Activated CD8-positive, alpha-beta memory T cell treated with anti-CD3 and anti-CD28 coated beads for 36 hours (primary cell): ENCODE data around the gene ADGRF5. TPM values are rescaled to one million over a fixed set of nuclear protein-coding genes. Genes with fewer than 3 reads are reported as not detected.

Source experiments
- CTCF ChIA-PET: fragments of 350-600 bp; sonication (Branson Sonifier 250); formaldehyde crosslinking; loops from one replicate; lab custom pipeline; 2021; ENCODE audit warnings: antibody characterized with exemption; lab: Charles Lee
- POLR2A ChIA-PET: fragments of 350-600 bp; sonication (Branson Sonifier 250); formaldehyde crosslinking; loops from one replicate; lab custom pipeline; 2021; ENCODE audit warnings: antibody characterized with exemption; lab: Charles Lee
- total RNA-seq, 2 experiments: library from RNA; stranded (reverse); gene quantifications; one replicate each; pipeline ENCODE4 v1.2.3, GENCODE V29; 2021

Gene ADGRF5, protein sequence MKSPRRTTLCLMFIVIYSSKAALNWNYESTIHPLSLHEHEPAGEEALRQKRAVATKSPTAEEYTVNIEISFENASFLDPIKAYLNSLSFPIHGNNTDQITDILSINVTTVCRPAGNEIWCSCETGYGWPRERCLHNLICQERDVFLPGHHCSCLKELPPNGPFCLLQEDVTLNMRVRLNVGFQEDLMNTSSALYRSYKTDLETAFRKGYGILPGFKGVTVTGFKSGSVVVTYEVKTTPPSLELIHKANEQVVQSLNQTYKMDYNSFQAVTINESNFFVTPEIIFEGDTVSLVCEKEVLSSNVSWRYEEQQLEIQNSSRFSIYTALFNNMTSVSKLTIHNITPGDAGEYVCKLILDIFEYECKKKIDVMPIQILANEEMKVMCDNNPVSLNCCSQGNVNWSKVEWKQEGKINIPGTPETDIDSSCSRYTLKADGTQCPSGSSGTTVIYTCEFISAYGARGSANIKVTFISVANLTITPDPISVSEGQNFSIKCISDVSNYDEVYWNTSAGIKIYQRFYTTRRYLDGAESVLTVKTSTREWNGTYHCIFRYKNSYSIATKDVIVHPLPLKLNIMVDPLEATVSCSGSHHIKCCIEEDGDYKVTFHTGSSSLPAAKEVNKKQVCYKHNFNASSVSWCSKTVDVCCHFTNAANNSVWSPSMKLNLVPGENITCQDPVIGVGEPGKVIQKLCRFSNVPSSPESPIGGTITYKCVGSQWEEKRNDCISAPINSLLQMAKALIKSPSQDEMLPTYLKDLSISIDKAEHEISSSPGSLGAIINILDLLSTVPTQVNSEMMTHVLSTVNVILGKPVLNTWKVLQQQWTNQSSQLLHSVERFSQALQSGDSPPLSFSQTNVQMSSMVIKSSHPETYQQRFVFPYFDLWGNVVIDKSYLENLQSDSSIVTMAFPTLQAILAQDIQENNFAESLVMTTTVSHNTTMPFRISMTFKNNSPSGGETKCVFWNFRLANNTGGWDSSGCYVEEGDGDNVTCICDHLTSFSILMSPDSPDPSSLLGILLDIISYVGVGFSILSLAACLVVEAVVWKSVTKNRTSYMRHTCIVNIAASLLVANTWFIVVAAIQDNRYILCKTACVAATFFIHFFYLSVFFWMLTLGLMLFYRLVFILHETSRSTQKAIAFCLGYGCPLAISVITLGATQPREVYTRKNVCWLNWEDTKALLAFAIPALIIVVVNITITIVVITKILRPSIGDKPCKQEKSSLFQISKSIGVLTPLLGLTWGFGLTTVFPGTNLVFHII (N-terminal part only)
- not detected for total RNA-seq

DNA sequence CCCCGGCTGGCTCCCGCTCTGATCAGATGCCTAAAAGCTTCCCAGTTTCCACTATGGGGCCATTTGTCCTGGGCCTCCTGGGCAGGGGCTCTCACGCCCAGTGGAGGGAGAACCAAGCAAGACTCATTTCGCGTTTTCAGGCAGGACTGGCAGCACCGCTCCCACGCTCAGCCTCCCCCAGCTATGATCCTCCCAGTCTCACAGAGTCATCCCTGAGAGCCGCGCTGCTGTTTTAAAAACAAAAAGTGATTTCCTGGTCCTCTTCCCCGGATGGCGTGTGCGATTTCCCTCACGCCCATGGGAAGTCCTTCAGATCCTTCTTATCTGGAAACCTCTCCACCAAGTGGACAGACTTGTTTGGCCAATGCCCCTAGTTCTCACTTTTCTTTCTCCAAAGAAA, at the start of gene ADGRF5:
ADGRF5 (minus strand) TSS at position 208 of the 400 bp plus-strand sequence. CDS start 15,176 bp downstream, outside the sequence.
- ChIA-PET CTCF (no interaction called here), POLR2A (no interaction called here)

DNA sequence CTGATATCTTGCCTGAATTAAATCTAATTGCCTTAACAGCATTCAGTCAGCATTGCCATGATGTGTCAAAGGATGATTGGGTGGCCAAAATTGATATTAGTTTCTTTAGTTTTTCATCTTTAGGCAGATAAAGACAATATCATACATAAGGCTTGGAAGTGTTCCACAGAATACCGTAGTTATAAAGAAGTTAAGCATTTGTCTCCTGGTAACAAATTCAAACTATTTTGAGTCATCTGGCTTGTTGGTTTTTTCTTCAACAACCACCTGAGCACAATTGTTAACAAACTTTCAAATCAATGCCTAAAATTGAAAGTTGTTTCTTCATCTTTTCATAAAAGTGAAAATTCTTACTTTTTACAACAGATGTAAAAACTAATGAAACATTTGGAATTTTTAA, 47.5 kb upstream of the ADGRF5 start:
- CTCF ChIA-PET: no interaction called here
- POLR2A ChIA-PET: no interaction called here

DNA sequence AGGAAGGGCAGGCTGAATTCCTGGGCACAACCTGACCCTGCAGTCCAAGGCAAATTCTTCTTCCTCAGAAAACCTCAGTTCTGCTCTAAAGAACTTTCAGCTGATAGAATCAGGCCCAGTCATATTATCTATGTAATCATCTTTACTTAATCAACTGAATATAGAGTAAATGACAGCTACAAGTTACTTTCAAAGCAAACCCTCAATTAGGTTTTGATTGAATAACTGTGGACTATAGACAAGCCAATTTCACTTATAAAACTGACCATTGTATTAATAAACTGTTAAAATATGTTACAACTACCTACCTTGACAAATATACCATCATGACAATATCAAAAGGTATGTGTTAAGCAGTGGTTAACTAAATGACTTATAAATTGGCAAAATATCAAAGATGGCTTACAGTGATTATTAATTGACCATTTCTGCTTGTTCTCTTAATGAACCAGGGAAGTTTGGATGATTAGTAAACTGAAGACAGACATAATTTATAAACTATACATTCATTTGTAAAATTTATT, 46.1 kb upstream of the ADGRF5 start:
- ChIA-PET POLR2A (no interaction called here), CTCF (no interaction called here)

DNA sequence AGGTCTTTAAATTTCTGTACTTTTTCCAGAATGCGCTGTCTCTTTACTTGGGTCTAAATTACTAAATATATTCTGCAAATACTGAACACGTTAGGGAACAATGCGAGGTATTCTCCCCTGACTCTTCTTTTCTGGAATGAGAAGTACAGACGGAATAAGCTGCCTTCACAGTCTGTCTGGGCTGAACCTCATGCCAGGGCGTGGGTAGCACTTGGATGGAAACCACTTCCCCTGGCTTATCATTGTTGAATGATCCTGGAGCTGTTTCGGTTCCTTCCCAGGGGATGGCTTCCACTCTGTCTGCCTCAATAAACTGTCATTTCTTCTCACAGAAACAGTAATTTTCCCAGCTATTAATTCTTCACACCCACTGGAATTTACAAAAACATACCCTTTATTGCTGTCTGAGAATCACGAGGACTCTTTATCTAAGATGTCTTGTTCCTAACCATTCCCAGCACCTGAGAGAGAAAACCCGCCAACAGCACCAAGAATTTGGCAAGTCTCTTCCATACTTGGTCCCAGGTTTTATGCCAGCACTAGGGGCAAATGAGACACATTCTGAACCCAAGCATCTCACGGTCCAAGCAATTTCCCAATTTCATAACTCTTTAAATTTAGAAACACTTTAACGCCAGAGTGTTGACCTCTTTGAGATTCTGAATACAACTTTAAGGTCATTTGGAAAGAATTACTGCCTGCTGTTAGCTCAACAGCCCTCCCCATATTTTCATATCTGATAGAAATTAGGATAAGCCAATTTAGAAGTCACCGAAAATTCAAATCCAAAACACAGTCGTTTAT, 43.2 kb upstream of the ADGRF5 start:
- POLR2A ChIA-PET: no interaction called here
- CTCF ChIA-PET: no interaction called here

DNA sequence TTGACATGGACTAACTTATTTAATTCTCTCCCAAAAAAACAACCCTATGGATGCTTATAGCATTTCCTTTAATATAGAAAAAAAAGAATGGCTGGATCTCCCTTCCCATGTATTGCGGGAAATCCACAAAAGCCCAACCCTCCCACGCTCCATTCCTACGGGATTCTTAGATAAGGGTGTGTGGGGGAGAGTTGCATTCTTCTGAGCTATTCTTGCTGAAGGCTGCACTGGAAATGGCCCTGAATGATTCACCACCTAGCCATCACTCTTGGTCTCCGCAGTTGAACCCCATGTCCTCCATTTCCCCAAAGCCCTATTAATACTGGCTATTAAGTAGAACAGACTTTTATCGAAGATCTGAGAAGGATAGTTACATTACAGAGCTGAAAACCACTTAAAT, 41.9 kb upstream of the ADGRF5 start:
- CTCF ChIA-PET: no interaction called here
- POLR2A ChIA-PET: no interaction called here

DNA sequence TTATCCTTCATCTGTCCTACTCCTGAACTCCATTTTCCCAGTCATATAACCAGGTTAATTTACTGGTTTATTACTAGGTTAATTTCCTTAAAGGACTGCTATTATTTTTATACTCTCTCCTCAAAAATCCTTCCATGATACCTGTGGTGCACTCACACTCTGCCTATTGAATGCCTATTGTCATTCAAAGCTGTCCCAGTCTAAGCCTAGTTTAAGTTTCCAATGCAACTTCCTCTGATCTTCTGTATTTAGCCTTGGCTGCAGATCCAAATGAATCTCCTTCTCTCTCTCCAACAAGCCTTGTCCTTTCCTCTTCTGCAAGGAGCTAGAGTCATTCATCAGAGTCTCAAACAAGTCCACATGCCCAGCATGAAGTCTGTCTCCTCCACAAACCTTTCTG, 41.3 kb upstream of the ADGRF5 start:
- ChIA-PET POLR2A (no interaction called here), CTCF (no interaction called here)

DNA sequence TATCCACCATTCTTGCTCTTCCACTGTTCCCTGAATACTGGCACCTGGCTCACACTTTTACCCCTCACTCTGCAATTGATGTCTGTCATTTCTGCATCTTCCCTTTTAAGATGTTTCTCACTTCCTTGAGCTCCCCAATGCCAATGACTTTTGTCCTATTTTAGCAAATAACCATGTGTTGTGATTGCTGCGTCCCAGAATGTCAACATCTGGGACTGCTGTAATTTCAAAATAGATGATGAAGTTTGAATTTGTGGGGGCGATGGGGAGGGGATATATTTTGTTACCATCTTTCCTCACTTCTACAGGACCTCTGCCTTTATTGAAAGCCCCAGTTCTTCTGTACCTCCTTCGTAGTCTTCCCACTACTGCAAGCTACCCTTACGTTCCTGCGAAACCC, 40.0 kb upstream of the ADGRF5 start:
- ChIA-PET POLR2A (no interaction called here), CTCF (no interaction called here)

DNA sequence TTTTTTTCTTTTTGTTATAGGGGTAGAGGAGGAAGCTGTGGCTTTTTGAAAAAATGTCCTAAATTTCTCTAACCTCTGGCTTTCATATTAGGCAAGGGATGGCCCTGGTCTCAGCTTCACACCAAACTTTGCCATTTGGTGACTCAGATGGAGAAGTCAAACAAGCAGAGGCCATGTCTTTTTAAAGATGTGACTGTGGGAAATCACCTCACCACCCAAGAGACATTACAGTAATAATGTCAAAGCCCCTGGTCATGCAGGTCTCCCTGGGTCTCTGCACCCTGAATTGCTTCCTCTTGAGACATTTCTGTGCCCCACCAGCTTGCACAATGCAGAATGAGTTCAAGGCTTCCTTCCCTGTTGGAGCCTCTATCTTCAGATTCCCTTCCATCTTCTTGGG, 39.5 kb upstream of the ADGRF5 start:
- CTCF ChIA-PET: no interaction called here

DNA sequence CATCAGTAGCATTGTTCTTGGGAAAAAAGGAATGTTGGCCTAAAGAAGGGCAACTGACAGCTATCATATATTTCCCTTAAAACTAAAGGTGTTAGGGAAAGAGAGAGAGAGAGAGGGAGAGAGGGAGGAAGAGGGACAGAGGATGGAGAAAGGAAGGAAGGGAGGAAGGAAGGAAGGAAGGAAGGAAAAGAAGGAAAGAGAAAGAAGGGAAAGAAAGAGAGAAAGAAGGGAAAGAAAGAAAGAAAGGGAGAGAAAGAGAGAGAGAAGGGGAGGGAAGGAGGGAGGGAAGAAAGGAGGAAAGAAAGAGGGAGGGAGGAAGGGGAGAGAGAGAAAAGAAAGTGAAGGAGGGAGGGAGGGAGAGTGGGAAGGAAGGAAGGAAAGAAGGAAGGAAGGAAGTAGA, 37.7 kb upstream of the ADGRF5 start:
- CTCF ChIA-PET: no interaction called here
- POLR2A ChIA-PET: no interaction called here

More for the DNA sequence above, 39.5 kb upstream of the ADGRF5 start:
- POLR2A ChIA-PET: no interaction called here

DNA sequence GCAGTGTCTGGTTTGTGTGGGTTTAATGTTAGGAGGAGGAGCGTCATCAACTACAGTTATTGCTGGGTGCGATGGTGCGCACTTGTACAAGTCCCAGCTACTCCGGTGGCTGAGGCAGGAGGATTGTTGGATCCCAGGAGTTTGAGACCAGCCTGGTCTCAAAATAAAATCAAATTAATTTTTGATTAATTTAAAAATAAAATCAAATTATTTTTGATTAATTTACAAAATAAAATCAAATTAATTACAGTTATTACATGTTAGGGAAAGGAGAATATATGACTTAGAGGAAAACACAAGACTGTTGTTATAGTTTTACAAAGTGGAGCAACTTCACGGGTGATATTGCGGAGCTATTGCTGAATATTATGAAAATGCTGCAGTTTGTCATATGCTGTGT, 34.7 kb upstream of the ADGRF5 start:
- CTCF ChIA-PET: interaction anchor here (0.8 kb wide), 1 partner anchor 9 kb away, joined by 3 read pairs; no protein-coding TSS in a partner anchor
- POLR2A ChIA-PET: no interaction called here

DNA sequence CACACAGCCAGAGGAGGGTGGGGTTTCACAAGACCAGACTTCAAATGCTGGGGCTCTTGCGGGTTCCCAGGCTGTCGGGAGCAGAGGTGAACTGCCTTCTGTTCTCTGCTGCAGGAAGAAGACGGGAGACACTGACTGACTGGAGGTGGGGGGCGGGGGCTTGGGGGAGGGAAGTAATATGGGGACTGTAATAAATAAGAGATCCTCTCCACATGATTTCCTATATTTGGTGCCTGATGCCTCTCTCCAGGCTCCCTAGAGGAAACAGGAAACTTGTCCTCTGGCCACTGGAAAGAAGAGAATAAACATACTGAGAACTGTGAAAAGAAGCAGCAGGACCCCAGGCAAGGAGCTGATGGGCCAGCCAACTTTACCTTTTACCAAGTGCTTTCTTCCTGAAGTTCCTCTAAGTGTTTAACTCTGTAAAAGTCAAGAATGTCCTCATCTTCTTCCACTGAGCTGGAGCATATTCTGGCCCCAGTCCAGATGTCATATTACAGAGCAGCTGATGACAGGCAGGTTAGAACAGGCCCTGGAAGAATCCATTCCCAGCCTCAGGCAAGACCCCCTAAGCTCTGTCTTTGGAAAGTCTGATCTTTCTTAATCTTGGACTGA, 33.2 kb upstream of the ADGRF5 start:
- ChIA-PET POLR2A (no interaction called here), CTCF (no interaction called here)

DNA sequence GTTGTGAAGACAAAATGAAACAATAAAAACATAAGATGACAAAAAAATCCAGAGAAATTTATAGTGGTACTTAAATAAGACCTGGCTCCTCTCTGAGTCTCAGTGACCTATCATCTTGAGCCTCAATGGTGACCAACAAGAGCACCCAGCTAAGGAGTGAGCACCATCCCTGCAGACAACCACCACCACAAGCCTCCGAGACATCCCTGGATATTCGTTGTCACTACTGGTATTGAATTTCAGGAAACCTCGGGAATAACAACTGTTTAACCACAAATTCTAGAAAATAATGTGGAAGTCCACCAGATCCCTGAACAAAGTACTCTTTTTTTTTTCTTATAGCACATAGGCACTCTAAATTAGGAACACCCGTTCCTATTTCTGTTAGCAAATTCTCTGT, 32.2 kb upstream of the ADGRF5 start:
- CTCF ChIA-PET: no interaction called here
- POLR2A ChIA-PET: no interaction called here

DNA sequence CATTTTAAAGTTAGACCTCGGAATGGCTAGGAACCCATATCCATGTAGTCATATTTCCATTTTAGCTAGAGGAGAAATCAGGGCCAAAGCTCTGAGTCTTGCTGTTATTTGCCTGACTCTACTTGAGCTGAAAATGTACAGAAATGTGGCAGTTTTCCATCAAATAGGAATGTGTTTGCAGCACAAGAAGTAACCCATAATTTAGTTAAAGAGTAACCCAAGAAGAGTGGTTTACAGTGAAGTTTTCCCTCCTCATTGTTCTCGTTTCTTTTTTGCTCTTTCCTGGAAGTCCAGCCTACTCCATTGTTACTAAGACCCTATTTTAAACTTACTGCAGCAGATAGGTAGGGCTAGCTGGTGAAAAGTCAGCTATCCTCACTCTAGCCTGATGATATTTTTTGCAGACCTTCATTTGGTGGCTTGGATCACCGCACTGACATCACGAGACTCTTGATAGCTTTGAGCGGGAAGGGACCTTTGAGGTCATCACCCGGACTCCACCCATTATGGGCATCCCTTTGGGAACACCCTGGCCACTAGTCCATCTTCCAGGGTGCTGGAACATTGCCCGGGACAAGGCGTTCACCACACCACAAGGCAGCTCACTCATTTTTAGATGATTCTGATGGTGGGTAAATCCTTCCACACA, 28.0 kb upstream of the ADGRF5 start:
- ChIA-PET CTCF (no interaction called here), POLR2A (no interaction called here)

DNA sequence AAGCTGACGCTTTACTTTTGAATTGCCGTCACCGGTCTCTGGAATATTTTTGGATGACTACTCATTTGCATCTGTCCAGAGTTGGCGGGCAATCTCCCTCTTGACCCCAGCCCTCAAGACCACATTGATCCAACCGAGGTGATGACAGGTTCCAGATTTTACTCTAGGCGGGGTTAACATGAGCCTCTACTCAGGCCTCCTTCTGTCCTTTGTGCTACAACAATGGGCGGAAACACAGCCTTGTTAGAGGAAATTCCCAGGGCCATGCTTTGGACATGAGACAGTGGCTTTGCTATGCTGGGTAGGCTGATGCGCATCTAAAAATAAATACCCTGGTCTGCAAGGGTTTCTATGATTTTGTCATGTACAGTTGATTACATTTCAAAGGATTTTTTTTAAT, 27.0 kb upstream of the ADGRF5 start:
- POLR2A ChIA-PET: no interaction called here
- CTCF ChIA-PET: no interaction called here

DNA sequence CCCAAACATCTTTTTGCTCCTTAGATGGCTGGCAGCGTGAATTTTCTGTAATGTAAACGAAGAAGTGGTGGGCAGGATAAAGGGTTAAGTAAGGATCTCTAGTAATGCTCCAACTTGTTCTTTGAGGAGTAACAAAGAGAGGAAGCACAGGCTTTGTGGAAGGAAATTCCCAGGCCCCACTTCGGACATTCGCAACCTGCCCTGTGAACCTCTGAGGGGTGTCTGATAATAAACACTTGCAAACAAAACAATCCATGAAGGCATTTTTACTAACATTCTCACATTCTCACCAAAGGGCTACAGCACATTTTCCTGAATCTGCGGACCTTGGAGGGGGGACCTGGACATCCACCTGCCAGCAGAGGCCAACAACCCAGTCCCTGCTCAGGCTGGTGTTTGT, 25.8 kb upstream of the ADGRF5 start:
- POLR2A ChIA-PET: no interaction called here

DNA sequence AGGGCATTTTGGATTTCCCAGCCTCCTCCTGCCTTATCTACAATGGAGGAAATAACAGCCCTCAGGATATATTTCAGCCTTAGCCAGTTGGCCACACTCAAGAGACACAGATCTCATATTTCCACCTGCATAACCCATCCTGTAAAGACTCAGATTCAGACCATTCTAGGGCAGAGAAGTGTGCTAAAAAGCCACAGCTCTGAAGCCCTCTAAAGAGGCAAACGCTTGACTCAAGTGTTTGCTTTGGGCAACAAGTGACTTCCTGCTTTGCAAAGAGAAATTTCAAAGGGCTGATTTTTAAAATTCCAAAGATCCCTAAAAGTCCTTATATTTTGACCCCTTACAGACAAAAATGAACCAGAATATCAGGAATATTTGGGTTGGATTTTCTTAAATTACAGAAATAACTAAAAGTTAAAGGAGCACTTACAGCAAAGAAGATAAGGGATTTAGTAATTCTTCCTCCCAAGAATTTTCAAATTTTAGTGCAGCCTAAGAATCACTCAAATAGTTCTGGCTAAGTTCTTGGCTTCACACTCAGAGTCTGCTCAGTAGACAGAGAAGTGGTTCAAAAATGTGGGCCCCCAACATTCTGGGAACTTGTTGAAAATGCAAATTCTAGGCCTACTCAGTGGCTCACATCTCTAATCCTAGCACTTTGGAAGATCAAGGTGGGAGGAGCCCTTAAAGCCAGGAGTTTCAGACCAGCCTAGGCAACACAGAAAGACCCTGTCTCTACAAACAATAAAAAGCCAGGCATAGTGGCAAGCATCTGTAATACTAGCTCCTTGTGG, 18.9 kb upstream of the ADGRF5 start:
- ChIA-PET POLR2A (no interaction called here), CTCF (no interaction called here)

More for the DNA sequence above, 25.8 kb upstream of the ADGRF5 start:
- CTCF ChIA-PET: interaction anchor here (0.7 kb wide), 1 partner anchor 9 kb away, joined by 3 read pairs; no protein-coding TSS in a partner anchor

DNA sequence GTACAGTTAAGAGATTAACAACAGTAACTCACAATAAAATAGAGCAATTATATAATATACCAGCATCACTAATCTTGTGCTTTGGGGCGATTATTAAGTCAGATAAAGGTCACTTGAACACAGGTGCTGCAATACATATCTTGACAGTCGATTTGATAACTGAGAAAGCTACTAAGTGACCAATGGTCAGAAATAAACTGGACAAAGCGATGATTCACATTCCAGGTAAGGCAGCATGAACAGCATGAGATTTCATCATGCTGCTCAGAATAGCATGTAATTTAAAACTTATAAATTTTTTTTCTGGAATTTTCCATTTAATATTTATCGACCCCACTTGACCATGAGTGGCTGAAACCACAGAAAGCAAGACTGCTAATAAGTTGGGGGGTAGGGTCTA, 15.9 kb upstream of the ADGRF5 start:
- CTCF ChIA-PET: no interaction called here
- POLR2A ChIA-PET: no interaction called here
